Inferior parietal cortex (tissue), 1 donor: ENCODE results near the gene ZC3H18.

Experiments used
- DNase-seq: peaks from one replicate; pipeline ENCODE4 v3.0.0-alpha.2; 2016; ENCODE audit errors: extremely low spot score

Gene ZC3H18

GRCh38 chr16:88639231-88640038, 69.2 kb downstream of the ZC3H18 start:
- DNase-seq = no peak

DNA sequence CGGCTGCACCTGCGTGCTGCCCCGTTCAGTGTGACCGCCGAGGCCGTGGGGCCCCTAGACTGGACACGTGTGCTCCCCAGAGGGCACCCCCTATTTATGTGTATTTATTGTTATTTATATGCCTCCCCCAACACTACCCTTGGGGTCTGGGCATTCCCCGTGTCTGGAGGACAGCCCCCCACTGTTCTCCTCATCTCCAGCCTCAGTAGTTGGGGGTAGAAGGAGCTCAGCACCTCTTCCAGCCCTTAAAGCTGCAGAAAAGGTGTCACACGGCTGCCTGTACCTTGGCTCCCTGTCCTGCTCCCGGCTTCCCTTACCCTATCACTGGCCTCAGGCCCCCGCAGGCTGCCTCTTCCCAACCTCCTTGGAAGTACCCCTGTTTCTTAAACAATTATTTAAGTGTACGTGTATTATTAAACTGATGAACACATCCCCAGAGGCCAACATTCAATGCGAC, 69.9 kb downstream of the ZC3H18 start:
- DNase-seq = no peak

DNA sequence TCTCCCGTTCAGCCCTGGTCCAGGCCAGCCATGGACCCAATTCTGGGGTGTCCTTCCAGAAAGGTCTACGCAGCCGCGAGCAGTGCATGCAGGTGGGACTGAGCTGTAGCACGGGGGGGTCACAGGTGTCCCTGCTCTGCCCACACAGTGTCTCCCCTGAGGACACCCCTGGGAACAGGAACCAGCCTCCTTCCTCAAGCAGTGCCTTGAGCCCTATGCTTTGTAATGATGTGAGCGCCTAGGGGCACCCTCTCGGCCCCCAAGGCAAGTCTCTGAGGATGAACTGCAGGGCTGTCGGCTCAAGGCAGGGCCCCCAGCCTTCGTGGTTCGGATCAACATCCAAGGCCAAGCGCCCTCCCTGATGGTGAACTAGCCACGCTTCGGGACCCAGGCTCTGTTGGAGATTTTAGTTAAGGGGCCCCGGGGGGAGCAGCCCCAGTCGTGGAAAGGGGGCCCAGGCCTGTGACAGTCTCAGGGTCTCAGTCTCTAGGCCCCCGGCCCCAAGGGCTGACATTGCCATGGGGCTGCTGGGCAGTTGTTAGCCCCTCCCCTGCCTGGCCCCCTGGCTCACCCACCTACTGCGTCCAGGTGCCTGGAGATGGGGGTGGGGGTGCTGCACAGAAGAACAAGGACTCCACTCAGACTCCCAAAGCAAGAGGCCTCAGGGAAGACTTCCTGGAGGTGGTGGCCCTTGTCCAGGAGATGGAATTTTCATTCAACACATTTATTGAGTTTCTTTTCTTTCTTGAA, 70.5 kb downstream of the ZC3H18 start:
- DNase-seq = no peak

DNA sequence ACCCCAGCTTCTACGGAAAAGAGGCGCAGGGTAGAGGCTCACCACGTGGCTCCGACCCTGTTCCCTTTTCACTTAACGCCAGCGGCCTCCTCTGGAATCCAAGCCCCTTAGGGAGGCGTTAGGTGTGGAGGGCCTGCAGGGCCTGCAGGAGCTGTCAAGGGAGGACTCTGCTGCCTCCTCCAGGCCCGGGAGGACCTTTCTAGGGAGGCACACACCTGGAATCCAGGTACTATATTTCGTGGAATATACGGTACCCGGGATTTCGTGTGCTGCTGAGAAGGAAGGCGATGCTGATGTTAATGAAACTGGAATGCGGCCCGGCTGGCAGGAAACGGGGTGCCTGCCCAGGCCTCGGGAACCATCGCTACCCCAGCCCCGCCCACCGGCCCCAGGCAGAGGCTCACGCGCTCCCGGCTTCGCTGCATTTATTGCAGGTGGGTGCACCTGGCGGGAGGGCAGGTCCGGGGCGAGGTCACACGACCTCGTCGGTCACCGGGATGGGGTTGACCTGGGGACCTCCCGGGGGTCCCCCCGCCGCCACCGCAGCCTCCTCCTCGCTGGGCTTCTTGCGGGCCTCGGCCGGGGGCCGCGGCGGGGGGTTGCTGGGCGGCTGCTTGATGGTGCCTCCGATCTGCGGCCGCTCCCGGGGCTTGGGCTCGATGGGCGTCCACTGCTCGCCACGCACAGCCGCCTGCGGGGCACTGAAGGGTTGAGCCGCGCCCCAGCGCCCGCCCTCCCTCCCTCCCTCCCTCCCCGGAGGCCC, 72.9 kb downstream of the ZC3H18 start:
- DNase-seq = no peak

DNA sequence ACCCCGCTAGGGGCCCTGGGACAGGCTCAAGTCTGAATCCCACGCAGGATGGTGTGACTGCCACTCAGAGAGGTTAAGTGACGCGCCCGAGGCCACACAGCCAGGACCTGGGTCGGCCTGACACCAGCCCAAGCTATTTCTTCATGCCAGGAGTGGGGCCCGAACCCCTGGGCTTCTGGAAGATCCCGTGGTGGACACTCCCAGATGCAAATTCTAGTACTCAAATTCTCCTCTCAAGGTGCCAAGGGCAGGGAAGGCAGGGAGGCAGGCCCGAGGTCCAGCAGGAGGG, 73.4 kb downstream of the ZC3H18 start:
- no peak for DNase-seq

- DNase-seq = no peak
These were observed 75.3 kb downstream of the ZC3H18 start for GRCh38 chr16:88645455-88645854.

DNA sequence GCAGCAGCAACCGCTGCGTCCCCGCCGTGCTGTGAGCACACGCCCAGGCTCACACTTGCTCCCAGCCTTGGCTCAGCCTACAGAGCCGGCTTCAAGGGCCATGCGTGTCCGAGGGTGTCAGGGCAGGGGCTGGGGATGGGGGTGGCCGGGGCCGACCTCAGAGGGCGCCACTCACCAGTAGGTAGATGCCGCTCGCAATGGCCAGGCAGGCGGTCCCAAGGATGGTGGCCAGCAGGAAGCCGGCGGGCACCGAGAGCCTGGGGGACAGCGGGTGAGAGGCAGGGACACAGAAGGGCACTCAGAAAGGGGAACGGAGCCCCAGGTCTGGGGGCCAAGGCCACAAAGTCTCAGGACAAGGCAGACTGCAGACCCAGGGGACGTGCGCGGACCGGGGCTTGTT, 75.7 kb downstream of the ZC3H18 start:
- no peak for DNase-seq

- no peak for DNase-seq
These were observed 76.3 kb downstream of the ZC3H18 start for GRCh38 chr16:88646345-88647034.

GRCh38 chr16:88647178-88648070, 77.2 kb downstream of the ZC3H18 start:
- no peak for DNase-seq

DNA sequence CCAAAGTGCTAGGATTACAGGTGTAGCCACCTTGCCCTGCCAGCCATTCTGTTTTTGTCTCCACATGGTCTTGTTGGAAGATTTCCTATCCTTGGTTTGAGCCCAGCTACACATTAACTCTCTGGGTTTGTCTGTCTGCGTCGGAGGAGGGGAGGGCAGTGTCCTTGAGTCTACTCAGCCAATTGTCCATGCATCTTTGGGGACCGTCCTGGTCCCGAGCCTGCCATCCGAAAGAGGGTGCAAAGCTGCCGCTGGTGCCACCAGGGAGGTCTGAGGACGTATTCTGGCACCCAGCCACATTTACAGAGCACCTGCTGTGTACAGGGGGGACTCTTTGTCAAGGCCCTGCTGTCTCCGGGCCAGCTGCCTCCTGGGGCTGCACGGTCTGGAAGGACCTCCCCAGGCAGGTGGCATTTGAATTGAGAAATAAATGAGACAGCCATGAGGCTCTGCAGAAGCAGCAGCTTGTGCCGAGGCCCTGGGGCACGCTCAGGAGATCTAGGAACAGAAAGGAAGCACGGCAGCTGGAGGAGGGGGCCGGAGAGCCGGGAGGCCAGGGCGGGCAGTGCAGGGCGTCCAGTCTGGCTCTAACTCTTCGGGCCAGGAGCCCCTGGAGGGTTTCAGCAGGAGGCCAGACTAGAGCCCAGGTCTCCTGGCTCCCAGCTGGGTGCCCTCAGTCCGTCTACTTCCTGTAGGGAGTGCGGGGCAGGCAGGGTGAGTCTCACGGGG, 79.2 kb downstream of the ZC3H18 start:
- DNase-seq = no peak

DNA sequence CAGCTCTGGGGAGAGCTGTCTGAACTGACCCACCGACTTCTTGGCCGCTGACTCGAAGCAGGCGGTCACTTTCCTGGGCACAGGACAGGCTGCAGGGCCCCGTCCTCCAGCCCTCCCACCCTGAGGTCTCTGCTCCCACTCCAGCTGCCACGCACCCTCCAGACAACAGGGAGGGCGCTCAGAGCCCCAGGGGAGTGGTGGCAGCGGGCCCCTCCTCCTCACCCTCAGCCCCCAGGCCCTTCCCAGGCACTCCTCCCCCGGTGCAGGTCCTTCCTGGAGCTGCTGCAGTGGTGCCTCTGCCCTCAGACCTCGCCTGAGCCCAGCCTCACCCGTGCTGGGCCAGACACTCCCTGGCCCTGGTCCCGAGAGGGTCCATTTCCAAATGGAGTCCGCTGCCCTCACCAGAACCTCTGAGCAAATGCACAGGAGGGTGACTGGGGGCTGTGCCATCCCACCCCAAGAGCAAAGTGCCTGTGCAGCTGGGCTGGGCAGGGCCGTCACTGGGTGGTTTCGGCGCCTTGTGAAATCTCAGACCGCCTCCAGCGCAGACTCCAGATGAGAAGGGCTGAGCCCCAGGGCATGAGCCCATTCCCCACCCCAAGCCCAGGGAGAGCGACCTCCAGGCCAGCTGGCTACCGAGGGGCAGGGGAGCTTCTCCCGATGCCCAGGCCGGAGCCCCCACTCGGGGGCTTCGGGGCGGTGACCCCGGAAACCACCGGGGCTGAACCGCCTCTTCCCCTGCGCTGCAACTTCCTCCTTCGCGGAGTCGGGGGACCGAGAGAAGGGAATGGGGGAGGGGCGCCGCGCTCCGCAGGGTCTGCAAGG, 79.9 kb downstream of the ZC3H18 start:
- DNase-seq = no peak

- no peak for DNase-seq
These were observed 80.6 kb downstream of the ZC3H18 start, which contains the start of gene CYBA for GRCh38 chr16:88650749-88651275. TSS of gene CYBA (minus strand) at chr16:88651053. CDS start at chr16:88651013, 40 bp downstream.

GRCh38 chr16:88651276-88651988, 81.2 kb downstream of the ZC3H18 start:
- DNase-seq = no peak

- no peak for DNase-seq
These were observed 82.0 kb downstream of the ZC3H18 start for GRCh38 chr16:88651989-88652761.

- DNase-seq = no peak
These were observed 82.5 kb downstream of the ZC3H18 start for GRCh38 chr16:88652762-88653063.

DNA sequence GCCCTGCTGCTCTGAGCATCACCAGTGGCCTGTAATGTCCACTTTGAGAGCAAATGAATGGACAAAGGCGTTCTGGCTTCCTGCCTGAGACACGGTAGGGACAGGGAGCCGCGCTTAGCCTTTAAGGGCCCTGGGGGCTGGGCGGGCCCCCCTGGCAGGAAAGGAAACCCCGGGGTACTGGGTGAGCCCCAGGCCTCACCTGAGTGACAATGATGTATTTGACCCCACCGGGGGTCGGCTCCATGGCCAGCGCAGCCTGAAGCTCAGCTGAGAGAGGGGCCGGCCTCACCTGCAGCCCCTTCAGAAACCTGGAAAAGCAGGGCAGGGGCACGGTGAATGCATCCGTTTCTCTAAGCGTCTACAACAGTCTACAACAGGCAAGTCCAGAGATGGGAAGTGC, 82.9 kb downstream of the ZC3H18 start:
- no peak for DNase-seq

DNA sequence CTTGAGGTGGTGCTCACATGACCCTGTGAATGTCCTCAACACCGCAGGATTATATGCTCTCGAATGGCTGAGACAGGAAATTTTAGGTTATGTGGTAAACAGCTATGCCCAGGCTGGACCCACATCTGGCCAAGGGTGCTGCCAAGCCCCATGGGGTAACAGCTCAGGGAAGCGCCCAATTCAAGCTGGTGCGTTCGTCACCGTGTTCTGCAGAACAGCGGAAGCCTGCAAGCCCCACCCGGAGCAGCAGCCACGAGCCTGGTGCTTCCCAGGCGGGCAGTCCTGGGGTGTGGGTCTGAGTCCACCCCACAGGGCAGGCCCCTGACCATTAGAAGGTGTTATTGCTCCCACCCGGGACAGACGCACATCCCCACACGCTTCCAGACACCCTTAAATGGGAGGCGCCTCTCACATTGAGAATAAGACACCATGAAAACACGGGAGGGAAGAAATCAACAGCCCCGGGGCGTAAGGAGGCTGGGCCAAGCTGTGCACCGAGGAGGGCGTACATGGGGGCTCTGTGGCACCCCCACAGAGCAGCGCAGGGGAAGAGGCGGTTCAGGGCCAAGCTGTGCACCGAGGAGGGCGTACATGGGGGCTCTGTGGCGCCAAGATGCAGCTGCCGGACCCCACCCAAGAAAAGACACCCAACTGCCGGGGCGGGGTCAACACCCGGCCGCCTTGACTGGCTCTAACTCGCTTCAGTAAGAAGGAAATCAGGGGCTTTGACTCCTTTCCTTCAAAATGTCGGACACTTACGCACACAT, 83.6 kb downstream of the ZC3H18 start:
- no peak for DNase-seq
